Ishikawa (cell line): Measurements from ENCODE around the gene ATP10D.

ENCODE experiments used
- CEBPB ChIP-seq: IDR thresholded peaks from 2 replicates; pipeline ENCODE4 v1.6.1; 2012
- EGR1 ChIP-seq: IDR thresholded peaks from 2 replicates; pipeline ENCODE4 v1.6.1; 2012
- EP300 ChIP-seq: IDR thresholded peaks from 2 replicates; pipeline ENCODE4 v1.6.1; 2012; ENCODE audit warnings: borderline replicate concordance
- FOXM1 ChIP-seq: IDR thresholded peaks from 2 replicates; pipeline ENCODE4 v1.6.1; 2012; ENCODE audit warnings: low read depth, borderline replicate concordance
- MAX ChIP-seq: IDR thresholded peaks from 2 replicates; pipeline ENCODE4 v1.6.1; 2012
- NFIC ChIP-seq: IDR thresholded peaks from 2 replicates; pipeline ENCODE4 v1.6.1; 2012
- RAD21 ChIP-seq: IDR thresholded peaks from 2 replicates; pipeline ENCODE4 v1.6.1; 2012; ENCODE audit warnings: low read depth
- REST ChIP-seq: IDR thresholded peaks from 2 replicates; pipeline ENCODE4 v1.6.1; 2012; ENCODE audit warnings: low read depth, mild to moderate bottlenecking
- TAF1 ChIP-seq: IDR thresholded peaks from 2 replicates; pipeline ENCODE4 v1.6.1; 2012; ENCODE audit warnings: low read depth, mild to moderate bottlenecking
- TCF12 ChIP-seq: IDR thresholded peaks from 2 replicates; pipeline ENCODE4 v1.6.1; 2012; ENCODE audit warnings: low read depth
- TEAD4 ChIP-seq: IDR thresholded peaks from 2 replicates; pipeline ENCODE4 v1.6.1; 2012
- USF1 ChIP-seq: IDR thresholded peaks from 2 replicates; pipeline ENCODE4 v1.6.1; 2012
- YY1 ChIP-seq: IDR thresholded peaks from 2 replicates; pipeline ENCODE4 v1.6.1; 2012; ENCODE audit warnings: low read depth

GRCh38 chr4:47533689-47534347 lies 48.7 kb downstream of the ATP10D start:
- no peak for TF ChIP-seq EGR1
- TF ChIP-seq REST = no peak
- TF ChIP-seq TAF1 = no peak
- no peak for TF ChIP-seq TCF12
- no peak for TF ChIP-seq RAD21
- no peak for TF ChIP-seq USF1
- TF ChIP-seq MAX = no peak
- TF ChIP-seq NFIC = no peak
- TF ChIP-seq CEBPB = no peak
- no peak for TF ChIP-seq FOXM1
- TF ChIP-seq EP300 = no peak
- no peak for TF ChIP-seq YY1
- TF ChIP-seq TEAD4 = no peak
